ENCODE measurements around the gene BMPR1B.

DNA sequence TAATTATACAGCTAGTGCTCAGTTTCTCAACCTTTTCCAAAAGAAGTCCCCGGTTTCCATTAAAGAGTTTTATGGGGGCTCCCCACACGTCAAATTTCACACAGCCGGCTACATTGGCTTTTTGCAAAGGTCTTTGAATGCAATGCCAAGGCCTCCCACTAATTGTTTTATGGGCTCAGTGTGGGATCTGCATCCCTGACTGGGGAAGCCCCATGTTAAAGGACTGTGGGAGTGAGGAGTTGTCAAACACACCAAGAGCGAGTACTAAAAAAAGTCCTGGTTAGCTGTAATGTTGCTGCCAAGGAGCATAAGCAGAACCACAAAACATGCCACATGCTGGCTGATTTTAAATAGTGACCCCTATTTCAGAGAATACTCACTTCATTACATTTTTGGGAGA lies 162.6 kb downstream of the BMPR1B start:
- TF ChIP-seq EZH2 (IDR thresholded peaks at IDR 0.05; ENCODE audit: borderline replicate concordance, insufficient read depth, low read depth, low read length, poor library complexity, severe bottlenecking), result no peak
- TF ChIP-seq, protein P1, sequence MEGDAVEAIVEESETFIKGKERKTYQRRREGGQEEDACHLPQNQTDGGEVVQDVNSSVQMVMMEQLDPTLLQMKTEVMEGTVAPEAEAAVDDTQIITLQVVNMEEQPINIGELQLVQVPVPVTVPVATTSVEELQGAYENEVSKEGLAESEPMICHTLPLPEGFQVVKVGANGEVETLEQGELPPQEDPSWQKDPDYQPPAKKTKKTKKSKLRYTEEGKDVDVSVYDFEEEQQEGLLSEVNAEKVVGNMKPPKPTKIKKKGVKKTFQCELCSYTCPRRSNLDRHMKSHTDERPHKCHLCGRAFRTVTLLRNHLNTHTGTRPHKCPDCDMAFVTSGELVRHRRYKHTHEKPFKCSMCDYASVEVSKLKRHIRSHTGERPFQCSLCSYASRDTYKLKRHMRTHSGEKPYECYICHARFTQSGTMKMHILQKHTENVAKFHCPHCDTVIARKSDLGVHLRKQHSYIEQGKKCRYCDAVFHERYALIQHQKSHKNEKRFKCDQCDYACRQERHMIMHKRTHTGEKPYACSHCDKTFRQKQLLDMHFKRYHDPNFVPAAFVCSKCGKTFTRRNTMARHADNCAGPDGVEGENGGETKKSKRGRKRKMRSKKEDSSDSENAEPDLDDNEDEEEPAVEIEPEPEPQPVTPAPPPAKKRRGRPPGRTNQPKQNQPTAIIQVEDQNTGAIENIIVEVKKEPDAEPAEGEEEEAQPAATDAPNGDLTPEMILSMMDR (IDR thresholded peaks at IDR 0.05), result no peak
